Mucosa of rectum (tissue), 2 donors: ENCODE results near the gene MYO10.

Experiments used
- H3K27ac ChIP-seq, 2 donors: one replicate each; pipeline ENCODE4 v1.7.0; 2013; ENCODE audit warnings: inconsistent platforms in 2 of 2, low read depth in 2 of 2, low read length in 2 of 2
- H3K27me3 ChIP-seq, 2 donors: one replicate each; pipeline ENCODE4 v1.7.0; 2013; ENCODE audit warnings: low read length in 2 of 2; ENCODE audit not compliant: control insufficient read depth in 2 of 2, insufficient read depth in 2 of 2
- H3K36me3 ChIP-seq, 2 donors: one replicate each; pipeline ENCODE4 v1.7.0; 2013; ENCODE audit warnings: low read length in 2 of 2; ENCODE audit not compliant: control insufficient read depth in 2 of 2, insufficient read depth in 2 of 2
- H3K4me1 ChIP-seq, 2 donors: one replicate each; pipeline ENCODE4 v1.7.0; 2013; ENCODE audit warnings: low read length in 2 of 2, mild to moderate bottlenecking in 1 of 2; ENCODE audit not compliant: control insufficient read depth in 2 of 2, insufficient read depth in 2 of 2
- H3K4me3 ChIP-seq, 2 donors: one replicate each; pipeline ENCODE4 v1.7.0; 2013; ENCODE audit warnings: low read length in 2 of 2
- H3K9ac ChIP-seq, 2 donors: one replicate each; pipeline ENCODE4 v1.7.0; 2013; ENCODE audit warnings: low read length in 2 of 2, low read depth in 1 of 2, mild to moderate bottlenecking in 1 of 2
- H3K9me3 ChIP-seq, 2 donors: one replicate each; pipeline ENCODE4 v1.7.0; 2013; ENCODE audit warnings: low read length in 2 of 2; ENCODE audit not compliant: control insufficient read depth in 2 of 2
- donor health status: healthy.
- donor health status: Normal muscosa, but diverticular disease.

The MYO10 gene

GRCh38 chr5:16628376-16628775 lies 307.7 kb downstream of the MYO10 start:
- H3K36me3 ChIP-seq, result no peaks in the 10 kb centered on the region
- H3K27ac ChIP-seq, result no peak overlapping the region
- H3K4me1 ChIP-seq, result no peaks in the 10 kb centered on the region
- H3K27me3 ChIP-seq, result no peaks in the 10 kb centered on the region
- H3K9me3 ChIP-seq, result no peaks in the 10 kb centered on the region
- H3K4me3 ChIP-seq, result no peak overlapping the region
- no peak overlapping the region for H3K9ac ChIP-seq

- H3K27me3 ChIP-seq, result no peaks in the 10 kb centered on the region
- no peaks in the 10 kb centered on the region for H3K36me3 ChIP-seq
- no peaks in the 10 kb centered on the region for H3K4me1 ChIP-seq
- no peak overlapping the region for H3K4me3 ChIP-seq
- H3K27ac ChIP-seq, result no peak overlapping the region
- H3K9me3 ChIP-seq, result no peaks in the 10 kb centered on the region
- H3K9ac ChIP-seq, result no peak overlapping the region
Measured at GRCh38 chr5:16626696-16627264, 309.3 kb downstream of the MYO10 start.

- H3K36me3 ChIP-seq, result no peaks in the 10 kb centered on the region
- H3K4me3 ChIP-seq, result no peak overlapping the region
- H3K9ac ChIP-seq, result no peak overlapping the region
- H3K9me3 ChIP-seq, result no peaks in the 10 kb centered on the region
- no peaks in the 10 kb centered on the region for H3K4me1 ChIP-seq
- H3K27me3 ChIP-seq, result no peaks in the 10 kb centered on the region
- no peak overlapping the region for H3K27ac ChIP-seq
Measured at GRCh38 chr5:16625096-16625495, 311.0 kb downstream of the MYO10 start.

GRCh38 chr5:16619136-16619535 lies 317.0 kb downstream of the MYO10 start:
- Histone ChIP-seq H3K9ac (no peak overlapping the region), H3K36me3 (no peaks in the 10 kb centered on the region), H3K9me3 (no peaks in the 10 kb centered on the region), H3K27ac (no peak overlapping the region), H3K4me1 (peaks cover 14 to 20% of the 10 kb centered on the region in 2 donors), H3K4me3 (no peak overlapping the region), H3K27me3 (no peaks in the 10 kb centered on the region)

GRCh38 chr5:16618138-16618897 lies 317.8 kb downstream of the MYO10 start:
- H3K9ac ChIP-seq, result no peak overlapping the region
- H3K4me1 ChIP-seq, result peaks cover 14 to 20% of the 10 kb centered on the region in 2 donors
- H3K36me3 ChIP-seq, result no peaks in the 10 kb centered on the region
- H3K4me3 ChIP-seq, result no peak overlapping the region
- H3K27ac ChIP-seq, result no peak overlapping the region
- no peaks in the 10 kb centered on the region for H3K9me3 ChIP-seq
- no peaks in the 10 kb centered on the region for H3K27me3 ChIP-seq

GRCh38 chr5:16617274-16617968 lies 318.7 kb downstream of the MYO10 start:
- H3K4me3 ChIP-seq, result peak overlapping the region; percentile 69 to 85

GRCh38 chr5:16616536-16617273 lies 319.4 kb downstream of the MYO10 start, which contains the start of gene RETREG1:
Gene RETREG1 (minus strand): TSS chr5:16616997. CDS start chr5:16616971, 26 bp downstream.
- no peaks in the 10 kb centered on the region for H3K36me3 ChIP-seq
- peak within 1 kb of the TSS; percentile 26 to 61 for H3K27ac ChIP-seq
- no peaks in the 10 kb centered on the region for H3K27me3 ChIP-seq
- H3K9me3 ChIP-seq, result no peaks in the 10 kb centered on the region
- peak within 1 kb of the TSS; percentile 84 to 85 for H3K4me3 ChIP-seq
- peaks cover 14 to 20% of the 10 kb centered on the region in 2 donors for H3K4me1 ChIP-seq
- H3K9ac ChIP-seq, result peak within 1 kb of the TSS; percentile 47 to 83

More at GRCh38 chr5:16617274-16617968, 318.7 kb downstream of the MYO10 start:
- Histone ChIP-seq H3K4me1 (peaks cover 14 to 20% of the 10 kb centered on the region in 2 donors), H3K27me3 (no peaks in the 10 kb centered on the region), H3K36me3 (no peaks in the 10 kb centered on the region), H3K9ac (peak overlapping the region; percentile 41 to 83), H3K27ac (peak overlapping the region; percentile 26 to 61), H3K9me3 (no peaks in the 10 kb centered on the region)

- Histone ChIP-seq H3K4me3 (peak overlapping the region; percentile 84 to 85), H3K9me3 (no peaks in the 10 kb centered on the region), H3K27ac (peak overlapping the region in 1 of 2 donors; percentile 23), H3K4me1 (peaks cover 14 to 20% of the 10 kb centered on the region in 2 donors), H3K36me3 (no peaks in the 10 kb centered on the region), H3K27me3 (no peaks in the 10 kb centered on the region), H3K9ac (peak overlapping the region; percentile 47 to 83)
Measured at GRCh38 chr5:16615741-16616535, 320.1 kb downstream of the MYO10 start.

- peaks cover 8 to 14% of the 10 kb centered on the region in 2 donors for H3K4me1 ChIP-seq
- H3K36me3 ChIP-seq, result no peaks in the 10 kb centered on the region
- H3K9ac ChIP-seq, result no peak overlapping the region
- no peaks in the 10 kb centered on the region for H3K9me3 ChIP-seq
- no peaks in the 10 kb centered on the region for H3K27me3 ChIP-seq
- H3K4me3 ChIP-seq, result no peak overlapping the region
- H3K27ac ChIP-seq, result no peak overlapping the region
Measured at GRCh38 chr5:16612007-16612406, 324.1 kb downstream of the MYO10 start.
